ENCODE measurements around the gene SREBF1.
A peak's percentile ranks its signal among the peaks of the same experiment; 100 is the strongest.

Gene SREBF1

DNA sequence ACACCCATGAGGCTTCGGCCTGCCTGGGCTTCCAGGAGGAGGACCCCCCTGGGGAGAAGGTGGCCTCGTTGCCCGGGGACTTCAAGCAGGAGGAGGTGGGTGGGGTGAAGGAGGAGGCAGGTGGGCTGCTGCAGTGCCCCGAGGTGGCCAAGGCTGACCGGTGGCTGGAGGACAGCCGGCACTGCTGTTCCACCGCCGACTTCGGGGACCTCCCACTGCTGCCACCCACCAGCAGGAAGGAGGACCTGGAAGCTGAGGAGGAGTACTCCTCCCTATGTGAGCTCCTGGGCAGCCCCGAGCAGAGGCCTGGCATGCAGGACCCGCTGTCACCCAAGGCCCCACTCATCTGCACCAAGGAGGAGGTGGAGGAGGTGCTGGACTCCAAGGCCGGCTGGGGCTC is 41.5 kb downstream of the SREBF1 start:
- POLR2A ChIA-PET: no interaction called here
- DNase-seq (ENCODE audit: low read depth, low spot score): no peak
- CTCF ChIA-PET: interaction anchor here (1.5 to 2.2 kb wide), 2 partner anchors 14 to 20 kb away, joined by 5 to 8 read pairs; no protein-coding TSS in a partner anchor
- TF ChIP-seq, protein P1, sequence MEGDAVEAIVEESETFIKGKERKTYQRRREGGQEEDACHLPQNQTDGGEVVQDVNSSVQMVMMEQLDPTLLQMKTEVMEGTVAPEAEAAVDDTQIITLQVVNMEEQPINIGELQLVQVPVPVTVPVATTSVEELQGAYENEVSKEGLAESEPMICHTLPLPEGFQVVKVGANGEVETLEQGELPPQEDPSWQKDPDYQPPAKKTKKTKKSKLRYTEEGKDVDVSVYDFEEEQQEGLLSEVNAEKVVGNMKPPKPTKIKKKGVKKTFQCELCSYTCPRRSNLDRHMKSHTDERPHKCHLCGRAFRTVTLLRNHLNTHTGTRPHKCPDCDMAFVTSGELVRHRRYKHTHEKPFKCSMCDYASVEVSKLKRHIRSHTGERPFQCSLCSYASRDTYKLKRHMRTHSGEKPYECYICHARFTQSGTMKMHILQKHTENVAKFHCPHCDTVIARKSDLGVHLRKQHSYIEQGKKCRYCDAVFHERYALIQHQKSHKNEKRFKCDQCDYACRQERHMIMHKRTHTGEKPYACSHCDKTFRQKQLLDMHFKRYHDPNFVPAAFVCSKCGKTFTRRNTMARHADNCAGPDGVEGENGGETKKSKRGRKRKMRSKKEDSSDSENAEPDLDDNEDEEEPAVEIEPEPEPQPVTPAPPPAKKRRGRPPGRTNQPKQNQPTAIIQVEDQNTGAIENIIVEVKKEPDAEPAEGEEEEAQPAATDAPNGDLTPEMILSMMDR (IDR thresholded peaks at IDR 0.05; ENCODE audit: insufficient read depth, low read length, missing control alignments): no peak
- H3K4me3 ChIP-seq (ENCODE audit: low read depth, low read length): no peak overlapping the region

- ChIA-PET POLR2A (no interaction called here), CTCF (interaction anchor here (1.8 to 2.2 kb wide), 2 partner anchors 15 to 18 kb away, joined by 8 to 9 read pairs; no protein-coding TSS in a partner anchor)
- H3K4me3 ChIP-seq (ENCODE audit: low read depth, low read length): no peak overlapping the region
- TF ChIP-seq, protein P1 (IDR thresholded peaks at IDR 0.05; ENCODE audit: insufficient read depth, low read length, missing control alignments): no peak
- DNase-seq (ENCODE audit: low read depth, low spot score): no peak
Measured at GRCh38 chr17:17794382-17794781, 42.4 kb downstream of the SREBF1 start.

GRCh38 chr17:17793378-17794214 is 43.2 kb downstream of the SREBF1 start:
- ChIA-PET POLR2A (interaction anchor here (1.1 kb wide), 1 partner anchor 9 kb away, joined by 3 read pairs; no protein-coding TSS in a partner anchor), CTCF (interaction anchor here (0.6 to 2.2 kb wide), 3 partner anchors 15 to 146 kb away, joined by 3 to 9 read pairs (median 8); no protein-coding TSS in a partner anchor)
- no peak for DNase-seq (ENCODE audit: low read depth, low spot score)
- TF ChIP-seq, protein P1 (IDR thresholded peaks at IDR 0.05; ENCODE audit: insufficient read depth, low read length, missing control alignments): no peak
- H3K4me3 ChIP-seq (ENCODE audit: low read depth, low read length): no peak overlapping the region

DNA sequence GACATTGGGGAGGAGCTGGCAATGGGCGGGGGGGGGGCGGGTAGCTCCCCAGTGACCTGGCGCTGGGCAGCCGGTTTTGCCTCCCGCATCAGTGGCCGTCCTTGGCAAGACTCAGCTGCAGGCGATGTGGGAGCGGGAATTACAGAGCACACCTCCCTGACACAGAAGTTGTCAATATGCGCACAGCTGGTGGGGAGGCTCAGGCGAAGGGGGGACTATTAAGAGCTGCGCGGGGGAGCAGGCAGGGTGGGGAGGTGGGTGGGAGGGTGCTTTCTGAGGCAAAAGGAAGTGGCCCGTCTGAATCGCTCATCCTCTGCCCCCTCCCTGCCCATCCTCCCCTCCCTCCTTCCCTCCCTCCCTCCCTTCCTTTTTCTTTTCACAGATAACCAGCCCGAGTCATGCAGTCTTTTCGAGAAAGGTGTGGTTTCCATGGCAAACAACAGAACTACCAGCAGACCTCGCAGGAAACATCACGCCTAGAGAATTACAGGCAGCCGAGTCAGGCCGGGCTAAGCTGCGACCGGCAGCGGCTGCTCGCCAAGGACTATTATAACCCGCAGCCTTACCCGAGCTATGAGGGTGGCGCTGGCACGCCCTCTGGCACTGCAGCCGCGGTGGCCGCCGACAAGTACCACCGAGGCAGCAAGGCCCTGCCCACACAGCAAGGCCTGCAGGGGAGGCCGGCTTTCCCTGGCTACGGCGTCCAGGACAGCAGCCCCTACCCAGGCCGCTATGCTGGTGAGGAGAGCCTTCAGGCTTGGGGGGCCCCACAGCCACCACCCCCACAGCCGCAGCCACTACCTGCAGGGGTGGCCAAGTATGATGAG is 44.0 kb downstream of the SREBF1 start:
- H3K4me3 ChIP-seq (ENCODE audit: low read depth, low read length): no peak overlapping the region
- peak; percentile 33 for DNase-seq (ENCODE audit: low read depth, low spot score)
- ChIA-PET CTCF (interaction anchor here (0.6 to 1.8 kb wide), 4 partner anchors 9 to 145 kb away, joined by 3 to 9 read pairs (median 3); no protein-coding TSS in a partner anchor), POLR2A (interaction anchor here (1.1 kb wide), 1 partner anchor 9 kb away, joined by 3 read pairs; no protein-coding TSS in a partner anchor)
- TF ChIP-seq, protein P1 (IDR thresholded peaks at IDR 0.05; ENCODE audit: insufficient read depth, low read length, missing control alignments): no peak

- ChIA-PET POLR2A (interaction anchor here (1.1 kb wide), 1 partner anchor 8 kb away, joined by 3 read pairs; no protein-coding TSS in a partner anchor), CTCF (interaction anchor here (1.0 to 1.2 kb wide), 3 partner anchors 9 to 60 kb away, joined by 3 read pairs; no protein-coding TSS in a partner anchor)
- no peak for DNase-seq (ENCODE audit: low read depth, low spot score)
- no peak overlapping the region for H3K4me3 ChIP-seq (ENCODE audit: low read depth, low read length)
- TF ChIP-seq, protein P1 (IDR thresholded peaks at IDR 0.05; ENCODE audit: insufficient read depth, low read length, missing control alignments): no peak
Measured at GRCh38 chr17:17792037-17792550, 44.7 kb downstream of the SREBF1 start.

Data from AG04449 (cell line).